Right renal cortex interstitium (tissue), 3 donors: ENCODE results near the gene LMOD2. TPM values are rescaled to one million over a fixed set of nuclear protein-coding genes. Genes with fewer than 3 reads are reported as not detected.
A peak's percentile ranks its signal among the peaks of the same experiment; 100 is the strongest.

Source experiments
- DNase-seq, 3 donors: peaks; one replicate each; pipeline ENCODE4 v3.0.0-alpha.2; 2013; ENCODE audit warnings: low read depth in 3 of 3, low spot score in 2 of 3
- polyA plus RNA-seq, 3 donors: library from polyadenylated mRNA; unstranded; fragments of 120-200 nt; gene quantifications; one replicate each; pipeline ENCODE4 v1.2.1, GENCODE V29; 2013; ENCODE audit not compliant: insufficient read length in 3 of 3

The LMOD2 gene
- polyA plus RNA-seq, 3 donors = 0.10 to 0.15 TPM; not detected in 1

GRCh38 chr7:123665896-123666295 is 10.2 kb downstream of the LMOD2 start:
- DNase-seq = no peak

- DNase-seq = no peak
These were observed 10.8 kb downstream of the LMOD2 start for GRCh38 chr7:123666492-123666891.

DNA sequence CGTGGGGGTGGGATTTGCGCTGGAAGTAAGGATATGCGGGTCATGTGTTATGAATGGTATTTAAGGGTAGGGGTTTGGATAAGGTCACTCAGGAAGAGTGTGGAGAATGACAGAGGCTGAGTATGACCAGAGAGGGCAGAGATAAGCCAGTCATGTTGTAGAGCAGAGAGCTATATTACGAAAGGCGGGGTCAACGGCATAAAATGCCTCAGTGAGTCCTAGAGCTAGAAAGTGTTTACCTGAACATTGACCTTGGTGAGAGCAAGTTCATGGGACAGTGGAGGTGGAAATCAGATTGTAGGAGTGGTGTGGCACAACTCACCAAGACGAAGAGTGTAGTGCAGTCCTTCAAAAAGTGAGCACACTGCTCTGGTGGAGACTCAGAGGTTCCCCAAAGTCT is 13.8 kb downstream of the LMOD2 start:
- no peak for DNase-seq

GRCh38 chr7:123673137-123673732 is 17.6 kb downstream of the LMOD2 start:
- DNase-seq = no peak

DNA sequence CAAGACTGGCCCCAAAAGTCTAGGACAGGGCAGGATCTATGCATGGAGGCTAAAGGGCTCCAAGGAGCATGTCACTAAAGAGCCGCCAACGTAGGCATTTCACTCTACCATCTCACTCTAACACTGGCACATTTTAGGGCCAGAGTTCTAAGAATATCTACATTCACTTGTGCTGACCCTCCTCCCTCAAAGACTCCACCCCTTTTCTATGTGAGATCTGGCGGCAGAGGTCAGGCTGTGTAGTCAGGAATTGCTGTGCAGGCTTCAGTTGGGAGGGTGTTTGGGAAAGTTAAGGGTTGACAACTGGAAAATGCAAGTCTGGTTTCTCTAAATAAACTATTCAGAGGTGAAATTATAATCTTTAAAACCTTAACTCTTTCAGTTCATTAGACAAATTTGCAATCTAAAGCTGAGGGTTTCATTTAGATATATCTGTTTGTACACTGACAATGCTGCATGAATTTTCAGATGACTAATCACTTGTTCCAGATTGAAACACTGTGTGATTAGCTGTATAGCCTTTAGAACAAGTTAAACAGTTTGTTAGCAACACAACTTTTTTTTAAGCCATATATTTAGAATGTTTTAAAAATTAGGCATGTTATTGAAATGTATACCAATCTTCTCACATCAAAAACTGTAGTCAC is 18.2 kb downstream of the LMOD2 start:
- no peak for DNase-seq

GRCh38 chr7:123674399-123675180 is 18.9 kb downstream of the LMOD2 start:
- no peak for DNase-seq

- no peak for DNase-seq
These were observed 19.5 kb downstream of the LMOD2 start for GRCh38 chr7:123675181-123675473.

DNA sequence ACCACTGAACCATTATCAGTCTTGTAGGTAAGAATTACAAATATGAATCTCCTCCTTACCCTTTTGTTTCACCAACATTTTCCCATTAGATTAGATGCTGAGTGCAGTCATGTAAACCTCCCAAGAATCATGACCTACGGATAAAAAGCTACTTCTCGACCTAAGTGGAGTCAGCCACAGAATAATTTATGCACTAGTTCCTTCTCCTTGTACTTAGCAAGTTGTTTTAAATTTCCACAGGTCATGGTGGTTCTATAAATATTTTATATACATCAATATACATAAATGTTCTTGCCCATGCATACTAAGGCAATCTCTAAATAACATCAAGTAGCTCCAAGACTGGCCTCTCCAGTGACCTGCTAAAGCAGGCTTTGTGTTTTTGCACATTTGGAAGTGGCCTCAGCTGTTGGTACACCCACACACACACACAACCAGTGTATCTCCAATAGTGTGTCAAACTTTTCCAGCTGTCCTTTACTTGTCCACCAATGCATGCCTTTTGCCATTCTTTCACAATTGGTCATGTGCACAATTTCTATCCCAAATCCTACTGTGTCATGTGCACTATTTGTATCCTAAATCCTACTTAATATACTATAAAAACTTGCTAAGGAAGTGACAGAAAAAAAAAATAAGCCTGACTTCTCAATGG is 21.5 kb downstream of the LMOD2 start:
- no peak for DNase-seq

- no peak for DNase-seq
These were observed 23.9 kb downstream of the LMOD2 start for GRCh38 chr7:123679614-123680013.

DNA sequence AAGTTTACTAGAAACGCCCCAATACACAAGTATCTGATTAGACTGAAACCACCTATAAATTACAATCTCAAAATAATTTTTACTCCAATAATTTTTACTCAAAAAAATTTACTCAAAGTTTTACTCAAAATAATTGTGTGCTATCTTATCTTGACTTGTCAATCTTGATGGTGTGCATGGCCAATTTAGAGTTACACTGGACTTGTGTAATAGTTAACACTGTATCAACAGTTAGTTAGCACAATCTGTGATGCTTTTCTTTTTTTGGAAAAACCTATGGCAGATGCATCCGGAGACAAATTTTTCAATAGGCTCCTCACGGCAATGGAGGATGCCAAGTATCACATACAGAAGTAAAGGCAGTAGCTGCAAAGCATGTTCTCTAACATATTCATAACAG is 24.9 kb downstream of the LMOD2 start:
- no peak for DNase-seq

DNA sequence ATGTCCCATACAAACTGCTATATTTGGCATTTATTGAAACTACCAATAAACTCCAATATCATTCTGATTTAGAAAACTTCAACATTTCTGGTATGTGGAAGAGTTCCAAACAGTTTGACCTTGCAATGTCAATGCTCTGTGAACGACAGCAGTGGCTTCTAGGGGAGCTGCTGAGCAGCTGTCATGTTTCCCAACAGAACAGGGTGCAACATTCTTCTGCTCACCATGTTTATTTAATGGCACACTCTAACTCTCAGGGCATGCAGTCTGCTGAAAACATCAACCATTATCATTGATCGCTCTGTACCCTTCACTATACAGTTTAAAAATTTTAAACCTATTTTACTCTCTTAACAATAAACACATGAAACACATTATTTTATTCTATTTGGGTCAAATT is 25.9 kb downstream of the LMOD2 start:
- no peak for DNase-seq

DNA sequence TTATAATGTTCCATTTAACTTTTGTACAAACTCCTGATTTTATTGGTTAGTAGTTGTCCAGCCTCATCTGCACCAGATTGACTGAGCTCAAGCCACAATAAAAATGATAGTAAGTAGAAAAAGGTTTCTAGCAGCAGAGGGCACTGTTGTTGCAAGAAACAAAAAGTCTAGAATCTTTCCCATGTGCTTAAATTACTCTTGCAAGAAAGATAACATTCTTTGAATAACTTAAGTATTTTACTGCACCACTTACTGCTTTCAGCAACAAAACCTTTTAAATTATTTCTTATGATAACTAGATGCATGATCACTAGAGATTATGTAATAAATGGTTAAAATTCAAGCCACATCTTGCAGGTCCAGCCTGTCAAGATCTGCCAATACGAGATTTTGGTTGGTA is 27.0 kb downstream of the LMOD2 start:
- peak in 2 of 3 donors; percentile 32 to 49 for DNase-seq

- DNase-seq = no peak
These were observed 31.5 kb downstream of the LMOD2 start for GRCh38 chr7:123687161-123687560.

DNA sequence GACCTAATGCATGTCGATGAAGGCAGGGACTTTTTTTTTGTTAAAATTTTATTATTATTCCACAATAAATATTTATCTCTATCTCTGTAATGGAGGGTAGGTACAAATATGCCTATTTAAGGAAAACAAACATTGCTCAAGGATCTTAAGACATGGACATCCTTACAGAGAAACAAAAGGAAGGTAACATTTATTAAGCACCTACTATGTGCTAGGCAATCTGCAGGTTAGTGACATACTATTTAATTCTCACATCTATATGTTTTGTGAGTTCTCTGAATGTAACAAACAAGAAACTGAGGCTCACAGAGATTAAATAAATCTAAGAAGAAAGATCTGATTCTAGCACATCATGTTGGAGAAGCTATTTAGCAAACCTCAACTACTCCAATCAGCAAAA is 32.1 kb downstream of the LMOD2 start:
- DNase-seq = no peak

DNA sequence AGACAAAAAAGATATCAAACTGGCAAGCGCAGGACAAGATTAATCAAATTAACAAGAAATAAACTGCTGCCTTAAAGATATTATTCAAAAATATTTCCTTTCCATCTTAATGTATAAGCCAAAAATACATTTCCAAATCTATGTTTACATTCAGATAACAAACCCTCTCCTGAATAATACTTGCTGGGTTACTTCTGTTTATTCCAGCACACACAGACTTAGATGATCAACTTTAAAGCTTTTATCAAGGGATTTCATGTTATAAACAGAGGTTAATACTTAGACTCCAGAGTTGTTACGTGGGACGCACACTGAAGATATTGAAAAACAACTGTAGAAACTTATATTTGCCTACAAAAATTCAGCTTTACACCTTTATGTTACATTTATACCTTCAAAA is 33.6 kb downstream of the LMOD2 start:
- no peak for DNase-seq

DNA sequence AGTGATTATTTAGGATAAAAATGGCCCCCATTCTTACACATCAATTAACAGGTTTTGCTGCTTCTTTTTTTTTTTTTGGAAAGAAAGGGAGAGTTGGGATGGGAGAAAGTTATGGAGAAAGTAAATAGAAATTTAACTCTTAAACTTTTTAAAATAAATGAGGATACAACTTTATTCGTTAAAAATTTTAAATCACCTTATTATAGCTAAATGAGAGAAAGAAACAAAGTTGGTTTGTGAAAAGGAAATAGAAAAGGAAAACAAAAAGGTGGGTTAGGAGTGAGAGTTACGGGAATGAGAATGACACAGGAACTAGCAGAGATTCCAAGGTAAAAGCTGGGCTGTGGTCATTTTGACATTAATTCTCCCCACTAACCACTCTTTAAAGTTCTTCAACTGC is 34.9 kb downstream of the LMOD2 start:
- no peak for DNase-seq

- no peak for DNase-seq
These were observed 36.8 kb downstream of the LMOD2 start for GRCh38 chr7:123692471-123692877.

DNA sequence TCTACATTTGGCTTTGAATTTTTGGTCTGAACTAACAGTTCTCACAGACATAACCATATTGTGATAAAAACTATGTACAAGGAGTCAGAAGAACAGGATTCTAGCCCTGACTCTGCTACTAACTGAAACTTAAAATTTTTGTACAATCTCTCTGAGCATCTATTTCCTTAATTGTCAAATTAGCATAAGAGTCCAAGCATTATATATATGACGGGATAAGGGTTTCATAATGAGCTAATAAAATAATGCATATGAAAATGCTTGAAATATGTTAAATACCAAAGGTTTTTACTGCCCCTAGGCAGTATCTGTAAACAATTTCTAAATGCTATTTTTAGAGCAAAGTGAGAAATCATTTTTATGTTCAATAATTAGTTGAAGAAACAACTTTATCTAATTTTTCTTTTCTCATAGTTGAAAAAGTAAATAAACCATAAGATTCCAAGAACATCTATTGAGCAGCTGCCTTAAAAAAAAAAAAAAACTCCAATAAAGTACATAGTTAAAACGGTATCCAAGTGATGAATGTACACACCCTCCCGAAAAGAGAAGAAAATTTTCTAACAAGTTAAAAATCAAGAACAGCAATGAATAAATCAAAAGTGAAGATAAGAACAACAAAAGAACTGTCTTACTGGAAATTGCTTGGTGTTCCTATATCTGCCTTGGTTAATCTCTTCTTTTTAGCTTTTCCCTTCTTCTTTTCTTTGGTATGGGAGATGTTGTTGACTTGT is 40.4 kb downstream of the LMOD2 start:
- no peak for DNase-seq

DNA sequence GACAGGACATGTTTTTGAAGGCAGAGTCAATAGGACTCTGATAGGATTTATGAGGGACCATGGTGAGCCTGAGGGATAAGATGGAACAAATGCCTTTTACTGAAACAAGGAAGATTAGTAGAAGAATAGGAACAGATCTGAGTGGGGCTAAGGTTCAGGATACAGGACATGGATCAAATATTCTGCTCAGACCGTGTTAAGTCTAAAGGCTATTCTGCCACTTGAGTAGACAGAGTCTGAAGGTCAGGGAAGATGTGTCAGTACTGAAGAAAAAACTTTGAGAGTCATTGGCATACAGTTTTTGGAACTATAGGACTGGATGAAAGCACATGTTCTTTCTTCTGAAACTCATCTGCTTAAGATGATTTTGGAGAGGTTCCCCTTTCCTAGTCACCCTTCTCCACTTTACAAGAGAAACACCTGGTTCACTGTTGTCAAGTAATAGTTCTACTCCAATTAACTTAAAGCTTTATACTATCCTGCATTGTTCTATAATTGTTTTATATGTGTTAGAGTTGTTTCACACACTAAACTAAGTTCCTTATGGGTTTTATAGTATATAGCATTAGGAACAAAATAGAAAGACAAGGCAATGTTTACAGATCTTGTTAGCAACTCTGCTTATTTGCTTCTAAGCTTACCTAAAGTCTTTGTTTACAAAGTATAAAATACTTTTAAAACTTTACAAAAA is 49.7 kb downstream of the LMOD2 start:
- DNase-seq = no peak

DNA sequence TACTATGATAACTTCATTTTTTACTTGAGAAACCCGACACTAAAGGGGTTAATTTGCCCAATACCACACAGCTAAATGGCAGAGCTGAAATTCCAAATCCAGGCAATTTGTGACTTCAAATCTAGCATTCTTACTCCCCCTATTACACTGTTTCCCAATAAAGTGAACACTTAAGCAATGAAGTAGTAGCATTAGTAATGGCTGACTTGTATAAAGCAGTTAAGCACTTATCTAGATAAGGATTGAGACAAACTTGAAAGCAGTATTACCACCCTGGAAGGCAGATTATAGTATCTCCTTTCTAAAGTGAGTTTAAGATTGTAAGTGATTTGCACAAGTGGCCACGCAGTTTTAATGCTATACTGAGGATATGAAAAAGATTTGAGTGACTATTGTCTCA is 53.9 kb downstream of the LMOD2 start:
- no peak for DNase-seq
